Activated gamma-delta T cell (primary cell): ENCODE measurements around the gene VGLL3.

Experiments used
- DNase-seq: peaks from one replicate; lab custom pipeline; 2025; lab: John Stamatoyannopoulos, UW

VGLL3 gene

DNA sequence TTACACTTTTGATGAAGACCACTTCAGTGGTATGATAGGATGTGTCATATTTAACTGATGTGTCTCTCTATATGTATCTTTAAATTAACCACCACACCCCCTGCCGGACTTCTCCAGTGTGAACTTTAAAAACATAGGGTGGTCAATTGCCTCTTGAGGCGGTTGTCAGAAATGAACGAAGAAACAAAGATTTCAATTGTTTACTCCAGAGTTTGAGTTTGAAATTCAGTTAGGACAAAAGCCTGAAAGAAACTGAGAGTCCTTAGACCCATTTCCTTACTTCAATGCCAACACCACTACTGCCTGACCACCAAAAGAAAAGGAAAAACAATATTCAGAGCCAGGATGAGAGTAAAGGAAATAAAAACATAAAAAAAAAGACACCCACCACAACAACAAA is 40.2 kb downstream of the VGLL3 start:
- no peak for DNase-seq

DNA sequence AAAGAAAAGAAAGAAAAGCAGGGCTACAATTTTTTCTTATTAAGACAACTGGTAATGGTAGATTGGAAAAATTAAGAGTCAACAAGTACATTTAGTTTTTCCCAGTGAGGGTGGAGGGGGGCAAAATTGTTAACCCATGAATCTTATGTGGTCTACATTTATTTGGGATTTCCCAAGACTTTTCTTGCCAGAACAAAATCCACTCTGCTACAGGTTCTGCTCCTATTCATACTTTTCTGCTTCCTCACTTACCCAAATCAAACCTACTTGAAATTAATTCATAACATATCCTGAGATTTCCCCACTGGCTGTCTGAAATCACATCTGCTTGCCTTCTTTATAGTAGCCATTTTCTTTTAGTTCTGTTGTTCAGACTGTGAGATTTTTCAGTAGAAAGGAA is 41.1 kb downstream of the VGLL3 start:
- no peak for DNase-seq

DNA sequence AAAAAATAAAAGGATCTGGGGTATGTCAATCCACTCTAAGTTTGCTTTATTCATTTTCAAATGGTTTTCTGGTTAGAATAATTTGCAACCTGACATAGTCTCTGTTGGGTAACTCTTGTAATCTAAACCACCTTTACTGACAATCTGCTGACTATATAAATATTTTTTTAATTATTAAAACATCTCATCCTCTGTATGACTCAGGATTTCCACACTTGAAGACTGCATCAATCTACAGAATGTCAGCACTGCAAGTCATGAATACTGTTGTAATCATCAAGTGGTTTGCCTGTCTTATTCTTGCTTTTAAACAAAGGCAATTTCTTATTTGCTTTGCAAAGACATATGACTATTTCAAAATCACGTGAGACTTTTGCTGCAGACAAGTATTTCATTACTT is 42.1 kb downstream of the VGLL3 start:
- no peak for DNase-seq

DNA sequence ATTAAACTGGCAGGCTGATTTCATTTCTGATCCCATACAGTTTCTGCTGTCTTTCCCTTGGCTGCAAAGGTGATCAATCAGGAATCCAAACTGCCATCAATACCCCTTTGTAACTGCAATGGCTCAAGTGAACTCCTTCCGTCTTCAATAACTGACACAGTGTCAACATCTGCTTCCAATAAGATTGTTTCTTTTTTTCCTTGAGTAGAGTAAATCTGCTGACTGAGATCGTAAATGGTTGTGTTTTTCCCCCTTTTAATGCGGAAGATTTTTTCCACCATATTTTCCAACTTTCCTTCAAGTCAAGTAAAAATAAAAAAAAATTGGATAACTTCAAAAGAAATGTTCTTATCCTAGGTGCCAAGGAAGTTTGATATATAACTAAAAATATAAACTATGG is 48.7 kb downstream of the VGLL3 start:
- DNase-seq, result no peak

DNA sequence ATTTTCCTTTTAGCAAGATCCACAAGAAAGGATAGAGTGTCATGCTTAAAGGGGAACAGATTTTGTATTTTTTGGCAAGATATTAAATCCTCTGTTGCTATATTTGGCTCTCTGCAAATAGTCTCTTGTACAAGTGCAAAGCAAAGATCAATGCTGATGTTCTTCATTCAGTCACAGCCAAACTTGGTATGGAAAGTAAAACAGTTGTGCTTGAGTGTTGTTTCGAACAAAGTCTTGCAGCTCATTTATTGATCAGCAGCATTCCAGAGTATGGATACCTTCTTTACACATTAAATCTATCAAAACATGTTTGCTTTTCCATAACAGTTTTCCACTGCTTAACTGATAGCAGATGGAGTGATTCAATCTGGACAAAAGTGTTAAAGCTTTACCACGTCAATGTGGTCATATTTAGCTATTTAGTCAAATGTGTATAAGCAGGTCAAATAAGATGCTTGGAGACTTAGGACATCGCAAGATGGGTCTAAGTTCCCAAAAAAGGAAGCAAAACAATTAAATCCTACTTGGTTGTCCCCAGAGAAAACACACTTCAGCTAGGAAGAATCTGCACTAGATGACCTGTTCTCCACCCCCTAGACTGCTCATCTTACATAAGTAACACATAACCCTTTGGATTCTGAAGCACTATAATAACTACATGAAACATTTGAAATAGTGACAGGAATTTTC is 52.4 kb downstream of the VGLL3 start:
- no peak for DNase-seq

DNA sequence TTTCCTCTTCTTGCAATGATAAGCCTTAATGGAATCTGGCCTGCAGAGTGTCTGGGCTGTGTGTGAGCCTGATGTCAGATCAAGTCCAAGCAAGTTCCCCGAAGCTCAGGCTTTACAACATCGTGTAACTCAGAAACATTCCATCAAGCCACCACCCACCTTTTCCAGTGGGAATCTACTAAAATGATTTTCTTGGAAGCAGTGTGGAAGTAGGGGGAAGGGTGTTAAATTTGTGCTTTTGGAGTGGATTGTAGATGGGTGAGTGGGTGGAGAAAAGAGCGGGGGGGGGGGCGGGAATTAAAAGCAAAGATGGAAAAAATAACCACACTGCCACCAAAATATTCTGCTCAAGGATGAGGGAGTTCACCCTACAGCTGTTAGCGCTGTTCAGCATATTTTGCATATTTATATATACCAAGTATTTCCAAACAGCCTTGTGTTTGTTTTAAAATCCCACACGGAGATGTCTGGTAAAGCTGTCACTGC is 53.6 kb downstream of the VGLL3 start:
- DNase-seq, result no peak

DNA sequence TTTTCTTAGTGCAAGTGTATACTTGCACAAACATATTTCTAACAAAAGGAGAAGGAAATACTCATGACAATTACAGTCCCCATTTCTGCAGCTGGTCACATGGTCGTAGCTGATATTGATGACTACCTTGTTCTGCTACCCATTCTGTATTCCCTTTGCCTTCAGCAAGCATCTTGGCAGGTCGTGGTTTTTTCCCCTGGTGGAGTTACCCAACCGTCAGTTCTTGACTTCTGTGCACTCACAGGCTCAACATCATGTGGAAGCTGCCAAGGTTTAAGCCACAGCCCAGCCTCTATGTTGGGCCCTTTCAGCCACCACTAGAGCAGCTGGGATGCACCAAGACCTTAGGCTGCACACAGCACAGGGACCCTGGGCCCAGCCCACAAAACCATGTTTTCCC is 56.1 kb downstream of the VGLL3 start:
- DNase-seq, result no peak

DNA sequence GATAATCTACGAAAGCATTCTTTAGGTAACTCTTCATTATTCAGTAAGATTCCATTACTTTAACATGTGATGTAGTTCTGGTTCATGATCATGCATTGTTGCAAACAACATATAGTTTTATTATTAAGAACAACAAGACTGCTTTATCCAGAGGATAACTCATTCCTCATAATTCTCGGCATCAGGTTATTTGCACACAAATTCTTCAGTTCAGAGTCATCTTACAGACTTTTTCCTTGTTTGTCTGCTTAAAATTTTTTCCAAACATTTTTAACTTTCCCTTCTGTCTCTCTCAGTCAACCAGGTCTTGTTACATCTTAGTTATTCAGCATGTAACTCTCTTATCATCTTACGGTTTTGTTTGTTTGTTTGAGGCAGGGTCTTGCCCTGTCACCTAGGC is 60.1 kb downstream of the VGLL3 start:
- DNase-seq, result no peak

DNA sequence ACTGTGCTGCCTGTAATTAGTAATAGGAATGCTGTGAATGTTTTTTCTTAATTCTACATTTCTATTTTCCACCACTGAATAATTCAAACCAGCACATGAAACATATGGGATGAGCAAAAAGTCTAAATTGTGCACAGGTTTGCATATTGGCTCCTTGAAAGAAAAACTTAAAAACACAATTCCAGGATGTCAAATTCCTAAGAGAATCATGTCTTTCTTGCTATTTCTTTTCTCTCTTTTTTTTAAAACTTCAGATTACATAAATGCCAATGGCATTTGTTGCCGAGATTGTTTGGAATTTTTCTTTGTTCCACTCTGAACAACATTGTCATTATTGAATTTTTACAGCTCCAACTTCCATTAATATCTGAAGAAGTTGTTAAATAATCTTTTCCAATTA is 60.8 kb downstream of the VGLL3 start:
- DNase-seq, result no peak

DNA sequence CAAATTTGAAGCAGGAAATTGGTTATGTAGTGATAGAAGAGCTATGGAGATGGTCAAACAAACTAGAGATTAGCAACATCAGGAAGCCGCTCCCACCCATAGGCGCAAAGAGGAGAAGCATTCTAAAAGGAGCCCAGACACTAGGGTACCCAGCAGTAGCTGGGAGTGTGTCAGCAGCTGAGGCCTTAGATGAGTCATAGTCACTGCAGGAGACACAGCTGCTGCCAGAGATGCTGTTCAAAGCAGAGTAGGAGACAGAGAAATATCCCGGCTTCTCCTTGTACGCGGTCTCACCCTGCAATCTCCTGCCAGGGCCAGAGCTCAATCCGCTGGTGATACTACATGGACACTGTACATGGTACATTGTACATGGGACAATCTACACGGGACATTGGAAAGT is 61.9 kb downstream of the VGLL3 start:
- no peak for DNase-seq

DNA sequence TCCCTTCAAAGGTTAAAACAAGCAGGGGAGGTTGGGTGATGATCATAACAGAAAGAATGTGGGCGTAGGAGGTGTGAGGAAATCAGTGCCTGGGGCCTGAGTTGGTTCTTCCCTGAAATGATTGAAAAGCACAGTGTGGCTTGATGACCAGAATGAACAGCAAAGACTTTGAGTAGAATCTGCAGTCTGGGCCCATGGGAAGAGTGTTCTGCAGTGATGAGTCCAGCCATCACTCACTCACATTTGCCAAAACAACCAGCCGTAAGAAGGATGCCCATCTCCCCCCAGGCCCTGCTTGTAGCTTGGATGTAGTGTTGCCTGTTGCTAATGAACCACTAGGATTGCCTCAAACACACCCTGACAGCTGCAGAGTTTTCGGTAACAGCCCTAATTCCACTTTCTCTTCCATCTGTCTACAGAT is 67.9 kb downstream of the VGLL3 start:
- no peak for DNase-seq

DNA sequence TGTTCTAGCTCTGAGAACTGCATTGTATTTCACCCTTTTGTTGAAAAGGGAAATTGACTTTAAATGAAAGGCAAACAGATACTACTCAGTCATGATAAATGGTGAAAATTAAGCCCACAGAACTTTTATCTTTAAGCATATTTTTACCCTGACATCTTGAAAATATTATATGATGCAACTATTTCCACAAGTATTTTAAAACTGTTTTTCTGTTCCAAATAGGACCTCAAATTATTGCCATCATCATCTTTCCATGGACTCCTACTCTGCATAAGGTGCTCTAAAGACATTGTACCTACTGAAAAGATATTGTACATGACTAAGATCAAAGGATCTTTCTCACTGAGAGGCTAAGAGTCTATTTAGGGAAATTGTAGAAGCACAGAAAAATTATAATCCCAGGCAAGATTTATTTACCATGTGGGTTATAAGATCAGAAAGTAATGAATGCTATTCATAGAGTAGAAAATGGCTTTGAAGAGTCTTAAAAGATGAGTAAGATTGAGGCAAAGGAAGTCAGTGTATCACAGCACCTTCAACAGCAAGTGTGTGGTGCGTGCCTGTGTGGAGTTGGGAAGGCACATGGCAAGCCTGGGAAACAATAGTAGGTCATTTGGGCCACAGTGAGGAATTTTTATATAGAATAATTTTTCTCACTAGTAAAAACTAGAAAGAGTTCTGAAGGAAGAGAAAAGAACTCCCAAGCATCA is 68.8 kb downstream of the VGLL3 start:
- DNase-seq, result no peak

DNA sequence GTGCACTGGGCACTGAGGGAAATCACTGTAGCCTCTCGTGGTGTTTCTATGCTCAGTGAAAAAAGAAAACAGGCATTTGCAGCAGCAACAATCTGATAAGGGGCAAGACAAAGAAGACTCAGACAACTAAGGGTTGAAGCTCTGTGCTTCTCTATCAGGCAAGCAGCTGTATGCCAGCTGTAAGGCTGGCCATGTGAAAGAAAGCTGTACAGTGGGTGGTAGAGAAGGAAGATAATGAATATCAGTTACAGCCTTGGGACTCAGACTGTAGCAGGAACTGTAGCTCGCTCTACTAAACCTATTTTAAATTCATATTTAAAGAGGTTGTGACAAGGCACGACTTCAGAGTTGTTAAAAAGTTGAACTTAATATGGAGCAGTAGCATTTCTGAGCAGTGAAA is 76.3 kb downstream of the VGLL3 start:
- DNase-seq, result no peak

DNA sequence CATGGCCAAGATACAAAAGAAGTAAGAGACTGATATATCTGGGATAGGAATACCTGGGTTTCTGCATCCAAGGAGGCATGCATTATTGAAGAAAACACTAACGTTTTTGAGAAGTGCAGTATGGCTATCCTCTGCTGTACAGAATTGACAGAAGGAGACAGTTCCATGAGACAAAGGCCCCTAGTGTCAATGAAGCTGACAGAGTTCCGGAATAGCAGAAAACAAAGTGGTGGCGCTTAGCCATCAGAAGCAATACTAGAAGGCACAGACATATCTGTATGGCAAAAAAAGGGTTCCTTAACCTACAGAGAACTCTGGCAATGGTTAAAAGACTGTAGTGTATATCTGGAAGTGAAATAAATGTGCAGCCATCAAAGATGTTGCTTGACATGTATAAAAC is 77.8 kb downstream of the VGLL3 start:
- no peak for DNase-seq

DNA sequence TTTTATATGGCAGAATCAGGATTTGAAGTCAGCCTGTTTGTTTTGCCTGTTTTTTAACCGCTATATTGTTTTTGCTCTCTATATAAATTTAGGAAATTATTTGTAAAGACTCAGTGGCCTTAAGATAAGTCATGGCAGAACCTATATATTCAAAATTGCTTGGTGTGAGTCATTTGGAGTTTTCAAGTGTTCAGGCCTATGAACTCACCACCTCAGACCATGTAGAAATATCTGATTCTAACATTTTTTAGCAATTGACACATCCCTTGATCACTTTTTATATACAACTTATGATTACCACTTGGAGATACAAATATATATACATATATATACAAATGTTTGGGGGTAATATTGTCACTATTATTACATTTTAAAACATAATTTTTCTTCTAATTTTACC is 95.7 kb downstream of the VGLL3 start:
- no peak for DNase-seq

DNA sequence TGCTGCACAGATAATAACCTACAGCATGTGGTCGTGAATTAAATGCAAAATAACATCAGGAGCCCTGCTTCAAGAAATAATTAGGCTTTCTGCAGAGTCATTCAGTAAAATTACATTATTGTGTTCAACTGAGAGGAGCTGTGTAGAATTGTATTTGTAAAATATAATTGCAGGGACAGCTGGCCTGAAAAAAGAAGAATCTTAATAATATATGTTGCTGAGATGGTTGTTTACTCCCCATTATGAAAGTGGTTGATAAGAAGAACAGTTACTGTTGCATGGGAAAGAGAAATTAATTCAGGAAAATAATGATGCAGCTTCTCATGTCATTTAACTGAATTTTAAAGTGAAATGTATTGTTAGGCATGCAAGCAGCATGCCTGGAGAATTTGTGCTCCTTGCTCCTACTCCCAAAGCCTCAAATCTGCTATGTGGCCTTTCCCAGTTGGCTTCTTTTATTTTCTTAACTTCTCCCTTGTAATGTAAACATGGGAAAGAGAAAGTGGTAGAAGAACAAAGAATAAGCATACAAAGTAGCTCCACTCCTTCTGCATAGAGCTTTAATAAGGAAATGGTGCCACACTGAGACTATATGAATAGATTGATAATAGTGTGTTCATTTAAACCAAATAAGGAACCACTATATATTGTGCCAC is 100.1 kb downstream of the VGLL3 start:
- DNase-seq, result no peak
